ENCODE results near the gene GAS7. TPM values are rescaled to one million over a fixed set of nuclear protein-coding genes. Genes with fewer than 3 reads are reported as not detected.

The GAS7 gene
- total and polyA plus RNA-seq, 7 donors = 6.5 to 67.6 (median 35.1) TPM

DNA sequence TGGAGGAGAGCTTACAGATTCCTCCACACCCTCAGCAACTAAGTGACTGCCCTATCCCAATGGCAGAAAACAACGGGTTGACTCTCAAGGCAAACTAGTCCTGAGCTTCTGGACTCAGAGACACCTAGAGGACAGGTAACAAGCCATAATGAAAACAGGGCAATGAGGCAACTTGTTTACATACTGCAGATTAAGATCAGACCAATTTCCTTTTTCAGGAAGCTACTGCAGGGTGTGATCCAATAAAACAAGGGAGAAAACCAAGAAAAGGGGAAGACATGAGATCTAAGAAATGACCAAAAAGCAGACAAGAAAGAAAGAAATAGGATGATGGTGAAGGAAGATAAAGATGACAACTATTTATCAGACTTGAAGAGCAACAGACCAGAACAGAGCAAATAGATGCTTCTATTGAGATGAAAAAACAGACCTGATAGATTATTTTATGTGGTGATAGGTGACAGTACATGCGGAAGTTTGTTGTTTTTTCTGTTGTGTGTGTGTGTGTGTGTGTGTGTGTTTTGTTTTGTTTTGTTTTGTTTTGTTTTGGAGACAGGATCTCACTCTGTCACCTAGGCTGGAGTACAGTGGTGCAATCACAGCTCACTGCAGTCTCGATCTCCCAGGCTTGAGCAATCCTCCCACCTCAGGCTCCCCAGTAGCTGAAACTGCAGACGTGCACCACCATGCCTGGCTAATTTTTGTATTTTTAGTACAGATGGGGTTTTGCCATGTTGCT lies 120.7 kb downstream of the GAS7 start:
- WGBS, 2 donors = 72 to 81% methylated on average over 4 of the region's 4 CpGs
- Histone ChIP-seq H3K27me3 (no peaks in the 10 kb centered on the region), H3K4me3 (no peak overlapping the region), H3K36me3 (no peaks in the 10 kb centered on the region), H3K9me3 (no peaks in the 10 kb centered on the region), H3K4me1 (peaks cover 0 to 7% (median 0%) of the 10 kb centered on the region in 4 donors), H3K27ac (no peak overlapping the region)
- peak; percentile 36 for DNase-seq
- intact Hi-C loops (cut with DNase I) = no loop called here
- TF ChIP-seq EP300 (IDR thresholded peaks at IDR 0.05) = no peak
- TF ChIP-seq, protein P1, sequence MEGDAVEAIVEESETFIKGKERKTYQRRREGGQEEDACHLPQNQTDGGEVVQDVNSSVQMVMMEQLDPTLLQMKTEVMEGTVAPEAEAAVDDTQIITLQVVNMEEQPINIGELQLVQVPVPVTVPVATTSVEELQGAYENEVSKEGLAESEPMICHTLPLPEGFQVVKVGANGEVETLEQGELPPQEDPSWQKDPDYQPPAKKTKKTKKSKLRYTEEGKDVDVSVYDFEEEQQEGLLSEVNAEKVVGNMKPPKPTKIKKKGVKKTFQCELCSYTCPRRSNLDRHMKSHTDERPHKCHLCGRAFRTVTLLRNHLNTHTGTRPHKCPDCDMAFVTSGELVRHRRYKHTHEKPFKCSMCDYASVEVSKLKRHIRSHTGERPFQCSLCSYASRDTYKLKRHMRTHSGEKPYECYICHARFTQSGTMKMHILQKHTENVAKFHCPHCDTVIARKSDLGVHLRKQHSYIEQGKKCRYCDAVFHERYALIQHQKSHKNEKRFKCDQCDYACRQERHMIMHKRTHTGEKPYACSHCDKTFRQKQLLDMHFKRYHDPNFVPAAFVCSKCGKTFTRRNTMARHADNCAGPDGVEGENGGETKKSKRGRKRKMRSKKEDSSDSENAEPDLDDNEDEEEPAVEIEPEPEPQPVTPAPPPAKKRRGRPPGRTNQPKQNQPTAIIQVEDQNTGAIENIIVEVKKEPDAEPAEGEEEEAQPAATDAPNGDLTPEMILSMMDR (IDR thresholded peaks at IDR 0.05) = no peak
- no peak for TF ChIP-seq POLR2A (IDR thresholded peaks at IDR 0.05)
- TF ChIP-seq POLR2AphosphoS5 (IDR thresholded peaks at IDR 0.05) = no peak

DNA sequence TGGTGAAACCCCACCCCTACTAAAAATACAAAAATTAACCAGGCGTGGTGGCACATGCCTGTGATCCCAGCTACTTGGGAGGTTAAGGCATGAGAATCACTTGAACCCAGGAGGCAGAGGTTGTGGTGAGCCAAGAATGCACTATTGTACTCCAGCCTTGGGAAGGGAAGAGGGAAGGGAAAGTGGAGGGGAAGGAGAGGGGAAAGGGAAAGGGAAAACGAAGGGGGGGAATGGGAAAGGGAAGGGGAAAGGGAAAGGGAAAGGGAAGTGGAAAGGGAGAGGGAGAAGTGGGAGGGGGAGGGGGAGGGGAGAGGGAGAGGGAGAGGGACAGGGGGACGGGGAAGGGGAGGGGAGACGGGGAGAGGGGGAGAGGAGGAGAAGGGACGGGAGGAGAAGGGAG lies 122.5 kb downstream of the GAS7 start:
- intact Hi-C loops (cut with DNase I) = no loop called here
- H3K27me3 ChIP-seq = no peaks in the 10 kb centered on the region
- DNase-seq = peak; percentile 14
- TF ChIP-seq, protein P1 (IDR thresholded peaks at IDR 0.05) = no peak
- no peak for TF ChIP-seq POLR2A (IDR thresholded peaks at IDR 0.05)
- no peak for TF ChIP-seq EP300 (IDR thresholded peaks at IDR 0.05)
- TF ChIP-seq POLR2AphosphoS5 (IDR thresholded peaks at IDR 0.05) = no peak
- H3K4me1 ChIP-seq = peaks cover 0 to 7% (median 0%) of the 10 kb centered on the region in 4 donors
- 76 to 82% methylated on average over 5 of the region's 5 CpGs for WGBS, 2 donors
- H3K4me3 ChIP-seq = no peak overlapping the region
- H3K9me3 ChIP-seq = no peaks in the 10 kb centered on the region
- no peaks in the 10 kb centered on the region for H3K36me3 ChIP-seq
- no peak overlapping the region for H3K27ac ChIP-seq

DNA sequence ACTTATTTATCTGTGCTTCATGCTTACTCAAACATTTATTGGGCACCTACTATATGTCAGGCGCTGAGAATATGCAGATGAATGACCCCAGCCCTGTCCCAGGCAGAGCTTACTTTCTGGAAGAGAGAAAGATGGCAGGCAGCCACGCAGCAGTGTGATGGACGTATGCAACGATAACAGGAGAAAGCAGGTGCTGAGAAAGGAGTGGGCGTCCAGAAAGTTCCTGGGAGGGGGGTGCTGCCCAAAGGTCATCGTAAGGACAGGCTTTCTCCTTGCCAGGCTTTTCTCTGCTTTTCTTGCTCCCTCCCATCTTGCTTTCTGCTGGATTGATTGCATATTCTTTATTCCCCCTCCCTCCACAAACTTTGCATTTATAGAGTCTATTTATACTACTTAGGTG lies 124.5 kb downstream of the GAS7 start:
- intact Hi-C loops (cut with DNase I) = no loop called here
- H3K4me3 ChIP-seq = no peak overlapping the region
- no peak overlapping the region for H3K27ac ChIP-seq
- no peaks in the 10 kb centered on the region for H3K27me3 ChIP-seq
- TF ChIP-seq POLR2A (IDR thresholded peaks at IDR 0.05) (no peak), POLR2AphosphoS5 (IDR thresholded peaks at IDR 0.05) (no peak), EP300 (IDR thresholded peaks at IDR 0.05) (no peak)
- TF ChIP-seq, protein P1 (IDR thresholded peaks at IDR 0.05) = no peak
- DNase-seq = peak; percentile 56
- 79 to 81% methylated on average over 6 of the region's 6 CpGs for WGBS, 2 donors
- H3K9me3 ChIP-seq = no peaks in the 10 kb centered on the region
- H3K4me1 ChIP-seq = peaks cover 0 to 13% (median 0%) of the 10 kb centered on the region in 4 donors
- no peaks in the 10 kb centered on the region for H3K36me3 ChIP-seq

DNA sequence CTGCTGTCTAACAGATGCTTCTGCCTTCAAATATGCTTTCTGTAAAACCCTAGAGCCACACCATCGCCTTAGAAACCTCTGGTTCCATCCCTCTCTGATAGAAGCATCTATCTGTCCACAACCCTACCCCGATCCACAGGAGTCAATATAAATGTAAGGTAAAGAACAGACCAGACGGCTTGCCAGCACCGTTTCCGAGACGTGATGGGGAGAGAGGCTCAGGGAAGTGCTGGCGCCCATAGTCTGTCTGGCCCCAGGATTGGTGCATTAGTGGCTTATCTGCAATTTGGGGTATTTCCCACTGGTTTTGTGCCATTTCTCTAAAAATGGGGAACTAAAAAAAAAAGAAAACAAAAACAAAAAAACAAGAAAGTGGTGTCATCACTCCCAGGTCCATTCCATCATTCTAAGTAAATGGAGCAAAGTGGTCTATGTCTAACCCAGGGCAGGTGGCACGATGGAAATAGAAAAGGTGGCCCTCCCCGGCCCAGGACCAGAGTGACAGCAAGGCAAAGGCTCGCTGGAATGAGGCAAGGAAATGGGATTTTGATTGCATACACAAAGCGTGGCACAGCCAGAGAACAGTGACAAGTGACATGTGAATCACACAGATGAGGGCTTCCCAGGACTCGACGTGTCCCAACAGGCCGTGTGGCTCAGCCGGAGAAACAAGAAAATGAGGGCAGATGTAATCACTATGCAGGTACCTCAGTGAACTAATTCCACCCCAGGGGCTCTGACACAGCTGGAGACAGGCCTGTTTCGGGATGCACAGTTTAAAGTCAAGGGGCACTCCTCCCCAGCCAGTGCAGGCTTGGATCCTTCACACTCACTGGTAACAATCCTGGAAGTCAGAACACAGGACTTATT lies 125.6 kb downstream of the GAS7 start:
- Histone ChIP-seq H3K4me1 (peaks cover 0 to 17% (median 0%) of the 10 kb centered on the region in 4 donors), H3K27ac (no peak overlapping the region), H3K4me3 (no peak overlapping the region), H3K9me3 (no peaks in the 10 kb centered on the region), H3K27me3 (no peaks in the 10 kb centered on the region), H3K36me3 (no peaks in the 10 kb centered on the region)
- DNase-seq = peak; percentile 43
- TF ChIP-seq POLR2A (IDR thresholded peaks at IDR 0.05) (no peak), EP300 (IDR thresholded peaks at IDR 0.05) (no peak), POLR2AphosphoS5 (IDR thresholded peaks at IDR 0.05) (no peak)
- TF ChIP-seq, protein P1 (IDR thresholded peaks at IDR 0.05) = no peak
- intact Hi-C loops (cut with DNase I) = no loop called here
- WGBS, 2 donors = 89 to 90% methylated on average over 16 of the region's 16 CpGs
